C4-2B (cell line): ENCODE data around the gene CREG1.

Experiments
- H3K27ac ChIP-seq: fragments of 450-650 bp; 2 replicates; pipeline ENCODE4 v1.5.1; 2017
- CTCF ChIP-seq: fragments of 450-650 bp; conservative IDR thresholded peaks from 2 replicates; pipeline ENCODE4 v1.5.1; 2017; ENCODE audit warnings: mild to moderate bottlenecking
- ZFX ChIP-seq: fragments of 450-650 bp; IDR thresholded peaks from 2 replicates; pipeline ENCODE4 v1.6.1; 2017

Gene CREG1

GRCh38 chr1:167592475-167592874 is 38.9 kb upstream of the CREG1 start:
- TF ChIP-seq ZFX (no peak), CTCF (no peak)
- H3K27ac ChIP-seq: no peak overlapping the region

- no peak overlapping the region for H3K27ac ChIP-seq
- TF ChIP-seq CTCF: no peak
- no peak for TF ChIP-seq ZFX
Observed at GRCh38 chr1:167588361-167588760, 34.8 kb upstream of the CREG1 start.

DNA sequence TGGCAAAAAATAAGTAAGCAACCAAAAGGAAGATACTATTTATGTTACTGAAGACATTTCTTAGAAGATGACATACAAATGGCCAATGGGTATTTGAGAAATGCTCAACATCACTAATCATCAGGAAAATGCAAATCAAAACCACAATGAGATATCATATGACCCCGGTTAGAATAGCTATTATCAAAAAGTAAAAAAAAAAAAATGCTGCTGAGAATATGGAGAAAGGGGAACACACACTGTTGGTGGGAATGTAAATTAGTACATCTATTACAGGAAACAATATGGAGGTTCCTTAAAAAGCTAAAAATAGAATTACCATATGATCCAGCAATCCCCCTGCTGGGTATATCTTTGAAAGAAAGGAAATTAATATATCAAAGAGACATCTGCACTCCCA is 34.3 kb upstream of the CREG1 start:
- TF ChIP-seq ZFX: no peak
- TF ChIP-seq CTCF: no peak
- H3K27ac ChIP-seq: no peak overlapping the region

DNA sequence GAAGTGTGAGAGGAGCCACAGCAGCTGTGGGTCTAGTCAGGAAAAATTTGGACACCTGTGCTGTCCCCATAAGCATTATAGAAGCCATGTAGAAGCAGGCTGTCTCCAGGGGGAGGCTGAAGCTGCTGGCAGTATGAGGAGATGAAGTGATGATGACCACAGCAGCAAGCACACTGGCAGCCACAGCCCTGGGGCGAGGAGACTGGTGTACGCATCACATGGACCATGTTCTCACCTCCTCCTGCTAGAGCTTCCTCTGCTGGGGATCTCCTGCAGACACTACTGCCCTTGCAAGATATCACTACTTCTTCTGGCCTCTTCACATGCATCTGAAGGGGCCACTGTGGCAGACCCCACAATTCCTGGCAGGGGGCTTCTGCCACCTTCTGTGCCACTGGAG is 33.8 kb upstream of the CREG1 start:
- no peak overlapping the region for H3K27ac ChIP-seq
- no peak for TF ChIP-seq CTCF
- no peak for TF ChIP-seq ZFX

GRCh38 chr1:167584581-167584980 is 31.0 kb upstream of the CREG1 start:
- TF ChIP-seq CTCF: no peak
- no peak for TF ChIP-seq ZFX
- H3K27ac ChIP-seq: no peak overlapping the region

- no peak for TF ChIP-seq CTCF
- no peak for TF ChIP-seq ZFX
Observed at GRCh38 chr1:167582722-167583121, 29.2 kb upstream of the CREG1 start.

DNA sequence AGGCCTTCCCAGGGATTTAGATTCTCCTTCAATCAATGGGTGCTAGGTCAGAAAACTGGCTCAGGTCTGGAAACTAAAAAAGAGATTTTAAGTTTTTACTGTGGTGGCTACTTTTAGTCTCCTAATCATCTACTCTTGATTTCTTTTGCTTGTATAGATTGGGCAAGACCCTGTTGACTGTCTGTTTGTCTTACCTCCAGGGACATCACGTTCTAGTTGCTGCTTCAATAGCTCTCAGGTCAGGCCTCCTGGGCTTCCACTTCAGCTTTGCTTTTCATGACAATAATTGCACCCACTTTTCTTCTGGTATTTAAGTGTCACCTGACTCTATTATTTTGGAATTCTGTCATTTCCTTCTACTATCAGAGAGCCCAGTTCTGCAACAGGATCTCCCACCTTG is 28.5 kb upstream of the CREG1 start:
- no peak overlapping the region for H3K27ac ChIP-seq
- no peak for TF ChIP-seq ZFX

More at GRCh38 chr1:167582722-167583121, 29.2 kb upstream of the CREG1 start:
- no peak overlapping the region for H3K27ac ChIP-seq

DNA sequence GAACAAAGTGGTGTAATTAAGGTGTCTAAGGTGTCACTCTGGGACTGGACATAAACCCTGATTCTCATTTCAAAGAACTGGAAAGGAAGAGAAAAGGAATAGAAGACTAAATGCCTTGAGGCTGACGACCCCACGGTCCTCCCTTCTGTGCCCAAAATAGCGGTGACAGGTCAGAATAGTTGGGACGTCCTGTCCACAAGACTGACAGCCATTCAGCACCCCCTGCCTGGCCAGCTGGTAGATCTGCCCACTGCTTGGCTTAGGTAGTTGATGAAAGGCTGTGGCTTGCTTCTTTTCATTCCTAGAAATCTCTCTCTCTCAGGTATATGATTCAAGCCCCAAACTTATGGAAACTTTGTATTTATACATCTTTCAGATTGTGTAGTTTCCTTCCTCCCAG is 26.4 kb upstream of the CREG1 start:
- H3K27ac ChIP-seq: no peak overlapping the region
- TF ChIP-seq CTCF: no peak
- TF ChIP-seq ZFX: no peak
